HG03039 (cell line): ENCODE data around the gene PROM1.

Experiments used
- ATAC-seq: cut with Tn5 transposase; IDR thresholded peaks from one replicate; pipeline ENCODE4 v1.9.1; 2021; ENCODE audit warnings: mild to moderate bottlenecking, moderate library complexity; ENCODE audit not compliant: unreplicated experiment

PROM1 gene

GRCh38 chr4:15995826-15996225, 88.0 kb downstream of the PROM1 start:
- ATAC-seq, result no peak

- no peak for ATAC-seq
Observed at GRCh38 chr4:15992167-15992485, 91.7 kb downstream of the PROM1 start.

- ATAC-seq, result no peak
Observed at GRCh38 chr4:15990570-15991285, 93.1 kb downstream of the PROM1 start.

- no peak for ATAC-seq
Observed at GRCh38 chr4:15989424-15989823, 94.4 kb downstream of the PROM1 start.

- ATAC-seq, result no peak
Observed at GRCh38 chr4:15988222-15988621, 95.6 kb downstream of the PROM1 start.

GRCh38 chr4:15986907-15987306, 96.9 kb downstream of the PROM1 start:
- no peak for ATAC-seq

GRCh38 chr4:15983610-15984009, 100.2 kb downstream of the PROM1 start:
- no peak for ATAC-seq

- no peak for ATAC-seq
Observed at GRCh38 chr4:15982842-15983524, 100.8 kb downstream of the PROM1 start.

- no peak for ATAC-seq
Observed at GRCh38 chr4:15976456-15977447, 107.1 kb downstream of the PROM1 start.

GRCh38 chr4:15971068-15971801, 112.6 kb downstream of the PROM1 start:
- ATAC-seq, result no peak

- ATAC-seq, result no peak
Observed at GRCh38 chr4:15968551-15969300, 115.1 kb downstream of the PROM1 start.

- no peak for ATAC-seq
Observed at GRCh38 chr4:15965325-15965724, 118.5 kb downstream of the PROM1 start.

- no peak for ATAC-seq
Observed at GRCh38 chr4:15964159-15964558, 119.7 kb downstream of the PROM1 start.

GRCh38 chr4:15963576-15963975, 120.2 kb downstream of the PROM1 start:
- peak; percentile 76 for ATAC-seq

- ATAC-seq, result peak; percentile 30
Observed at GRCh38 chr4:15963001-15963451, 120.8 kb downstream of the PROM1 start, which contains the start of gene FGFBP2. Gene FGFBP2 (minus strand): TSS chr4:15963175. CDS start chr4:15963129, 46 bp downstream.

- no peak for ATAC-seq
Observed at GRCh38 chr4:15961781-15962510, 121.9 kb downstream of the PROM1 start.

GRCh38 chr4:15958562-15958961, 125.3 kb downstream of the PROM1 start:
- ATAC-seq, result no peak

GRCh38 chr4:15956179-15956850, 127.5 kb downstream of the PROM1 start:
- peak; percentile 90 for ATAC-seq

- no peak for ATAC-seq
Observed at GRCh38 chr4:15955670-15956069, 128.2 kb downstream of the PROM1 start.
